ENCODE measurements around the gene TFIP11.
A peak's percentile ranks its signal among the peaks of the same experiment; 100 is the strongest.

Gene TFIP11

DNA sequence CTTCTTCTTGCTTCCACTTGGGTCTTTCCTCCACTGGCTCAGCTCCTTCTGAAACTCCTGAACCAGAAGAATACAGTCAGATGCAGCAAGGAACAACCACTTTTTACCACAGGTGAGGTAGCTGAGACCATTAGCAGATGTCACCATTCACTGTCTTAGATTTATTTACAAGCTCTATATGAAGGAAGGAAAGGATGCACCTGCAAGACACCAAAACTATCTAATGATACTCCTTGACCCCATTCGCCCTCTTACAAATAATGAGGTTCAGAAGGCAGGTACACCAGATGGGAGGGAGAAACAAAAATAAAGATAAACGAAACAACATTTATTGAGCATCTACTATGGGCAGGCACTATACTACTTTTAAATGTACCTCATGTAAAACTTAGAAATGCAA lies 10.3 kb downstream of the TFIP11 start:
- DNase-seq (ENCODE audit: low spot score in 2 of 2) (no peak), ATAC-seq (no peak)
- no peaks in the 10 kb centered on the region for H3K9me3 Mint-ChIP-seq
- H3K4me1 Mint-ChIP-seq, result peaks cover 28% of the 10 kb centered on the region
- peak overlapping the region; percentile 95 for H3K27ac Mint-ChIP-seq
- no peak overlapping the region for H3K4me3 Mint-ChIP-seq
- peaks cover 100% of the 10 kb centered on the region for H3K36me3 Mint-ChIP-seq

DNA sequence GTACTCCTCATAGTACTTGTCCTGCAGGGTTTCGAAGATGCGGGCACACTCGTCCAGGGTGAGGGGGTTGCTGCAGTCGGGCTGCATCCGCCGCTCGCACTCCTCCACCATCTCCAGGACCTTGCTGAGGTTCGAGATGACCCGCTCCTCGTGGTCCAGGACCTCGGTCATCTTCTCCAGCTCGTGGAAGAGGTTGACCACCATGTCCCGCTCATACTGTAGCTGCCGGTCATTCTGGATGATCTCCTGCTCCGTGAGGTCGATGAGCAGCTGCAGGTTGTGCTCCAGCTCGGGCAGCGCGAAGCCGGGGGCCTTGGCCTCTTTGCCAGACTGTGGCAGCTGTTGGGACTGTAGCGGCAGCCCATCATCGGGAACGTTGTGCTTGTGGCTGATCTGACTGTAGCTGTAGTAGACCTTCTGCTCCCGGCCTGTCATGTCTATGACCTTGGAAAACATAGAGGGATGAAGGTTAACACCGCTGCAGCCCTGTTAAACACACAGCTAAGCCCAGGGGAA lies 13.0 kb downstream of the TFIP11 start:
- no peak overlapping the region for H3K27ac Mint-ChIP-seq
- DNase-seq (ENCODE audit: low spot score in 2 of 2), result no peak
- peaks cover 100% of the 10 kb centered on the region for H3K36me3 Mint-ChIP-seq
- ATAC-seq, result no peak
- no peaks in the 10 kb centered on the region for H3K9me3 Mint-ChIP-seq
- no peak overlapping the region for H3K4me3 Mint-ChIP-seq
- H3K4me1 Mint-ChIP-seq, result peaks cover 22% of the 10 kb centered on the region

DNA sequence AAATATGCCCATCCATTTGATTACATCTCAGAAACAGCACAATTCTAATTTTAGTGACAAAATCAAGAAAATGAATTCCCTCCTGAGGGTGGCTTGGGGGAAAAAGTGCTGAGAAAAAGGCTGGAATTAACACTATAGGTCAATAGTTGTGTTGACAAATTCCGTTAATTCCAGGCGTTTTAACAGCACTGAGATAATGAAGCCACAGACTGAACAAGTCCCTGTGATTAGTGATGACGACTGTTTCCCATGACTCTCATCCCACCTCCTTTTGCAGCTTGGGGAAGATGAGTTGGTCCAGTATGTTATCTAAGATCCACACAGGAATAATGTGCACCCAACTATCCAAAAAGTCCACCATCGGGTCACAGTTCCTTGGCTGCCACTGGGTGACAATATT lies 15.8 kb downstream of the TFIP11 start:
- H3K4me1 Mint-ChIP-seq, result no peaks in the 10 kb centered on the region
- H3K9me3 Mint-ChIP-seq, result no peaks in the 10 kb centered on the region
- DNase-seq (ENCODE audit: low spot score in 2 of 2), result no peak
- no peak overlapping the region for H3K27ac Mint-ChIP-seq
- no peak for ATAC-seq
- H3K4me3 Mint-ChIP-seq, result no peak overlapping the region
- H3K36me3 Mint-ChIP-seq, result peaks cover 100% of the 10 kb centered on the region

DNA sequence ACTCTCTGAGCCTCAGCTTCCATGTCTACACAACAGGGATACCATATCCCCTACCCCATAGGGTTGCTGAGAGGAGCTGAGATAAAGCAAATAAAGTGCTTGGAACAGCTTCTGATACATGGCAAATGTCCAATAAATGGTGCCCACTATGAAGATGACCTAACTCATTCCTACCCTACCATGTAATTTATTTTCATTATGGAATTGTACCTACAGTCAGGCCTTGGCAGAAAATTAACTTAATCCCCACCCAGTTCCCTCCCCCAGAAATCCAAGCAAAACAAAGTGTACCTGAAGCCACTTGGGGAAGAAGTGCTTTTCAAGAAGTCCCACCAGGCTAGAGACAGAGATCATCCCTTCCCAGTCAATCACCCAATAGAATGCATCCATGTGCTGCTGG lies 17.8 kb downstream of the TFIP11 start:
- ATAC-seq (no peak), DNase-seq (ENCODE audit: low spot score in 2 of 2) (no peak)
- H3K27ac Mint-ChIP-seq, result peak overlapping the region; percentile 23
- no peak overlapping the region for H3K4me3 Mint-ChIP-seq
- H3K4me1 Mint-ChIP-seq, result no peaks in the 10 kb centered on the region
- H3K9me3 Mint-ChIP-seq, result no peaks in the 10 kb centered on the region
- H3K36me3 Mint-ChIP-seq, result peaks cover 100% of the 10 kb centered on the region

DNA sequence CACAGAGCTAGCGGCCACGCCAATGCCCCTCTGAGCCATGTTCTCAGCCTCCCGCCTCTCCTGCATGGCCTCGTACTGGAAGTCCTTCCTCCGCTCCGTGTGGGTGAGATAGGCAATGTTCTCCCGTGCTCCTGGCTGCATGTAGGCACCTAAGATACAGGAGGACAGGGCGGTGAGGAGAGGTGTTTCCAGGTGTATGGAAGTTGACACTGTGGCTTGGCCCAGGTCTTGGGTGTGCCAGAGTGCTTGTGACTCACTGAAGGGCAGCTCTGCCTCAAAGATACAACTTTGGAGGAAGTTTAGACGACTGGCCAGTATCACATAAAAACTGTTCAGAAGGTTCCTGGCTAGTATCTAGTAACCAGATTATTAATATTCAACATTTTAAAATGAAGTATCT lies 20.1 kb downstream of the TFIP11 start:
- no peaks in the 10 kb centered on the region for H3K9me3 Mint-ChIP-seq
- ATAC-seq (no peak), DNase-seq (ENCODE audit: low spot score in 2 of 2) (no peak)
- no peak overlapping the region for H3K27ac Mint-ChIP-seq
- H3K4me1 Mint-ChIP-seq, result peaks cover 6% of the 10 kb centered on the region
- peaks cover 100% of the 10 kb centered on the region for H3K36me3 Mint-ChIP-seq
- no peak overlapping the region for H3K4me3 Mint-ChIP-seq

DNA sequence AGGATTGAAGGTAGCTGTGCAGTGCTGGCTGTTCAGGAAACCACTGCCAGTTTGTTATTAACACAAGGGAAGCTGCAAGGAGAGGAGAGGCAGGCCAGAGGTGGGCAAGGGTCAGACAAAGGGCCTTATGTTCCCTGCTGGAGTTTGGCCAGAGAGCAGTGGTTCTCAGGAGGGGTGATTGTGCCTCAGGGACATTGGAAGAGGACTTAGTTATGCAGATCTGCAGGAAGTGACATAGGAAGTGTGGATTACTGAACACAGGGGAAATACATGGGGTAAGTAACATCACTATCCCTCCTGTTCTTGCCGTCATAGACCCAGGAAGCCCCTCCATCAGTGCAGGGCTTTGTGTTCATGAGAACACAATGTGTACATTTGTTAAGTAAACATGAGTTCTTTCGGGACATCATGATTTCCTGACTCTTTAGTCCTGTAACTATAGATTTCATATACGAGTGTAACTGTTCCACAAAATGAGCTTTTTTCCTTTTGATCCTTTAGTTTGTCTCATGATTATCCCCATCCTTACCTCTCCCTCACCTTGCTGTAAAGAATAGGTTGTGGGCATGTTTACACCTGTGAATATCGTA lies 22.7 kb downstream of the TFIP11 start:
- Mint-ChIP-seq H3K4me1 (peaks cover 25% of the 10 kb centered on the region), H3K27ac (peak overlapping the region; percentile 68), H3K36me3 (peaks cover 83% of the 10 kb centered on the region), H3K9me3 (no peaks in the 10 kb centered on the region), H3K4me3 (no peak overlapping the region)
- ATAC-seq (no peak), DNase-seq (ENCODE audit: low spot score in 2 of 2) (no peak)

DNA sequence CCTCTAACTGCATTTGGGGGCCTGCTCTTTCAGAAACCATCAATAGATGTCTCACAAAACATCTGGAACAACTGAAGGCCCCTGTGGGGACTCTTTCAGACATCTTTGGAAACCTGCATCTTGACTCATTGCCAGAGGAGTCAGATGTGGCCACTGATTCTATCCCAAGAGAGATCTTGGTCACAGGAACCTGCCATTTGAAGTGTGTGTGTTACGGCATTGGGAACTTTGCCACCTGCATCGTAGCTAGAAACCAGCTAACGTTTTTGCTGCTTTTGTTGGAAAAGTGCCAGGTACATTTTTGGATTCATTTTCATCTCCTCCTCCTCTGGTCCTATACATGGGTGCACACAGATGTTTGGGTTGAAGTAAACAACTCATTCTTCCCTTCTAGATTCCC lies 24.3 kb downstream of the TFIP11 start:
- DNase-seq (ENCODE audit: low spot score in 2 of 2), result no peak
- H3K27ac Mint-ChIP-seq, result peak overlapping the region; percentile 68
- H3K9me3 Mint-ChIP-seq, result no peaks in the 10 kb centered on the region
- ATAC-seq, result no peak
- H3K4me3 Mint-ChIP-seq, result no peak overlapping the region
- peaks cover 83% of the 10 kb centered on the region for H3K36me3 Mint-ChIP-seq
- H3K4me1 Mint-ChIP-seq, result peaks cover 33% of the 10 kb centered on the region

DNA sequence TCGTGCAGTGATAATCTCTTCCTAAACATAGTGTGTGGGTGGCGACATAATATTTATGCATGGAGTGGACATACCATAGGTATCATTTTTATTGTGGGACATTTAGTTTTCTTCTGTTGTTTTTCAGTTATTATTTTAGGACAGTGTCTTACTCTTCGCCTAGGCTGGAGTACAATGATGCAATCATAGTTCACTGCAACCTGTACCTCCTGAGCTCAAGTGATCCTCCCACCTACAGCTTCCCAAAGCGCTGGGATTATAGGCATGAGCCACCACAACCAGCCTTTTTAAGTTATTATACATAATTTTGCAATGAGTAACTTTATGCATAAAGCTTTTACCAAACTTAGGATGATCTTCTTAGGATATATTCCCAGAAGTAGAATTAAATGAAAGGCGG lies 25.9 kb downstream of the TFIP11 start:
- ATAC-seq (no peak), DNase-seq (ENCODE audit: low spot score in 2 of 2) (no peak)
- H3K4me1 Mint-ChIP-seq, result peaks cover 49% of the 10 kb centered on the region
- H3K27ac Mint-ChIP-seq, result no peak overlapping the region
- H3K9me3 Mint-ChIP-seq, result no peaks in the 10 kb centered on the region
- peaks cover 69% of the 10 kb centered on the region for H3K36me3 Mint-ChIP-seq
- no peak overlapping the region for H3K4me3 Mint-ChIP-seq

DNA sequence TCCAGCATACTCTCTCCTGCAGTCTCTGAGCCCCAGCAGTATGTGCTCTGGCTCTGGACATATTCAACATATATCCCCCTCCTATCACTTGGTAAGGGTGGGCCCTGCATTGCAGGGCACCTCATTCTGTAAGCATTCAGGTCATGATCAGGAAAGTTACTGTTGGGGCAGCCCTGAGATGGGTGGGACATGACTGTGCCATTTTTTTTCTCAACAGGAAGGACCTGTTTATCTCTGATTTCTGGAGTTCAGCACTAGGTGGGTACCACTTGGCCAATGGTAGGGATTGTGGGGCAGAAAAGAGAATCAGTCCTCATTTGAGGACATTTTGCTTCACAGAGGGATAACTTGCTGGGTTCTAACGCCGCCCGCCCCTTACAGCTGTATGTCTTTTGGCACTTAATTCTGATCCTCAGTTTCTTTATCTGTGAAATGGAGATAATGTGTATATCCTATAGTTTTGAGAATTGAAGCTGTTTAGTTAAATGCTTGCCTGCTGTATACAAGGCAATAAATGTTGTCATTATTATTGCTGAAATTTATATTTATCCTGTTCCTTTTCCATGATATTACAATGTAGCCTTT lies 26.4 kb downstream of the TFIP11 start:
- Mint-ChIP-seq H3K27ac (peak overlapping the region; percentile 98), H3K4me1 (peaks cover 54% of the 10 kb centered on the region), H3K4me3 (peak overlapping the region; percentile 96), H3K9me3 (no peaks in the 10 kb centered on the region), H3K36me3 (peaks cover 64% of the 10 kb centered on the region)
- ATAC-seq, result no peak
- DNase-seq (ENCODE audit: low spot score in 2 of 2), result no peak

DNA sequence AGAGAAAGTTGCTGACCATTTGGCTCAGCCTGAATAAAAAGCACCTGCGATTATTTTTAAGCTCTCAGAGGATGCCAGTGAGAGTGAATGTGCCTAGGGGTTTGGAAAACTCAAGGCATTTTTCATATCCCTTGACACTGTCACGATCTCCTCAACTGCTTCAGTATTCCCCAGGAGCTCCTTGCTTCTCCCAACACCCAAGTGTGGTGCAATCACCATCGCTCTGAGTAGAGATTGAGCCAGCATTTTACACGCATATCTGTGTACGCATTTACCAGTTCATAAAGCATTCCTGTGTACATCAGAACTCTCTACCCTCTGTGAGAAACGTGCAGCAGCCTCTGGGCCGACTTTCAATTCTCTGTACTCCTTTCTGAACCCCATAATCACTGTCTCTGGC lies 27.3 kb downstream of the TFIP11 start:
- Mint-ChIP-seq H3K36me3 (peaks cover 62% of the 10 kb centered on the region), H3K27ac (peak overlapping the region; percentile 98)
- no peak for ATAC-seq

DNA sequence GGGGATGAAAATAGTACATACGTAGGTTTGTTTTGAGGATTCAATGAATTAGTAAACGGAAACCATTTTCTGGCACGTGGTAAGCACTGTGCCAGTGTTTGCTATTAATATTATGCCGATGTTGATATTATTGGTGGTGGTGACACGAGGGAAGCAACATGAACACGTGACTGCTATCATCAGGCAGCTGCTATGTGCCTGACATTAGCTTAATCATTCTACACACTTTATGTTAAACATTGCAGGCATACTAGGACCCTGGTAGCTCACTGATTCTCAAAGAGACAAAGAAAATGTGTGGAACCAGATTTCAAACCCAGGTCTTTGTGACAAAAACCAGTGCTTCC lies 27.9 kb downstream of the TFIP11 start:
- H3K4me3 Mint-ChIP-seq, result peak overlapping the region; percentile 96

More for the DNA sequence above, 27.3 kb downstream of the TFIP11 start:
- Mint-ChIP-seq H3K9me3 (no peaks in the 10 kb centered on the region), H3K4me1 (peaks cover 61% of the 10 kb centered on the region), H3K4me3 (peak overlapping the region; percentile 96)
- DNase-seq (ENCODE audit: low spot score in 2 of 2), result no peak

DNA sequence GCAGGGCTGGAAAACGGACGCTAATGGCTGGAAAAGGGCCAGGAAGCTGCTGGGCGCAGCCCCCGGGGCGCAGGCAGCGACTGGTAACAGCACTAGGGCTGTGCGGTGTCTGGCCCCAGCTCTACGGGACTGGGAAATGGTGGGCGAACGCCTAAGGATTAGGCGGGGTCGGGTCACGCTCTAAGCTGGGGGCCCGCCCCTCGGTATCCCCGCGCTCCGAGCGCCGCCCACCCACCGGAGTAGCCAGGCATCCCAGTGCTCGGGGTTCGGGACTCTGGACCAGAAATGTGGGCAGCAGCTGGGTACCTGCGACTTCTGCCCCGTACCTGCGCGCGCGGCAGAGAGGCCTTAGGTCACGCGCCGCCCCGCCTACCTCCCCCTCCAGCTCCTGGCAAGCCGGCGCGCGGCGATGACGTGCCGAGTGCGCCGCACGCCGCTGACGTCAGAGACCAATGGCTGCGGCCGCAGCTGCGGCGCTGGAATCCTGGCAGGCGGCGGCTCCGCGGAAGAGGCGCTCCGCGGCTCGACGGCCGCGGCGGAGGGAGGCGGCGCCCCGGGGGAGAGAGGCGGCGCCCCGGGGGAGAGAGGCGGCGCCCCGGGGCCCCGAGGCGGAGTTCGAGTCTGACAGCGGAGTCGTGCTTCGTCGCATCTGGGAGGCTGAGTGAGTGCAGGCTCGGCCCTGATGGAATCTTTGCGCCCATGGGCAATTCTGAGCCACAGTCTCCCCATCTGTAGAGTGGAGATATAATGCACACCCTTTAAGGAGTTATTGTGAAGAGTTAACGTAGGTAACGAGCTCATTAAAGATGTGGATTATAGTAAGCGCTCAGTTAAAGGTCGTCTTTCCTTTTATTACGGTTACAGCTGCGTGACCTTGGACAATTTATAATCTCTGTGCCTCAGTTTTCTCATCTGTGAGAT lies 28.6 kb downstream of the TFIP11 start, which contains the start of the genes HPS4 and SRRD:
Gene HPS4 (minus strand): TSS at position 345 of the 921 bp plus-strand sequence. CDS start 2,021 bp downstream, outside the sequence.
Gene SRRD (plus strand): TSS at position 439 of the 921 bp plus-strand sequence. CDS start 14 bp downstream, at position 453.
- peaks cover 68% of the 10 kb centered on the region for H3K4me1 Mint-ChIP-seq
- peak; percentile 89 for ATAC-seq
- H3K4me3 Mint-ChIP-seq, result peak within 1 kb of the TSS; percentile 96
- H3K36me3 Mint-ChIP-seq, result peaks cover 57% of the 10 kb centered on the region
- peak within 1 kb of the TSS; percentile 98 for H3K27ac Mint-ChIP-seq
- peak; percentile 95 to 97 for DNase-seq (ENCODE audit: low spot score in 2 of 2)
- no peaks in the 10 kb centered on the region for H3K9me3 Mint-ChIP-seq

More for the DNA sequence above, 27.9 kb downstream of the TFIP11 start:
- Mint-ChIP-seq H3K9me3 (no peaks in the 10 kb centered on the region), H3K4me1 (peaks cover 67% of the 10 kb centered on the region), H3K27ac (peak overlapping the region; percentile 98), H3K36me3 (peaks cover 57% of the 10 kb centered on the region)
- ATAC-seq, result peak; percentile 46
- DNase-seq (ENCODE audit: low spot score in 2 of 2), result no peak

DNA sequence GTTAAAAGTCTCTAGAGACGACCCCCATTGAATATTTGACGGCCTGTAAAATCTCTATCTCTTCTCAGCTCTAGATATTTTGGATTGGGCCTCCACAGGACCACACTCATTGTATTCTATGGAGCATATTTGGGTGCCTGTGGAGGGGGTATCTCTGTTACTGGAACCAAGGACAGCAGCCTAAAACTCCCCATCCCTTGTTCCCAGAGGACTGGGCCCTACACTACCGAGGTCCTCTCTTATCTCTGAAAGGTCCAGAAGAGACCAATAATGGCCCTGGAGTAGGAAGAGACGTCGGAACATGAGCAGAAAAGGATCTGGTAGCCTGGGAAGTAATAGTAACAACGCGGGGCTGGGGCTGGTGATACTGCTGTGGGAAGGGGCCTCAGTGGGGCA lies 29.2 kb downstream of the TFIP11 start:
- Mint-ChIP-seq H3K4me1 (peaks cover 70% of the 10 kb centered on the region), H3K36me3 (peaks cover 57% of the 10 kb centered on the region), H3K4me3 (peak overlapping the region; percentile 96), H3K9me3 (no peaks in the 10 kb centered on the region), H3K27ac (peak overlapping the region; percentile 98)
- DNase-seq (ENCODE audit: low spot score in 2 of 2), result no peak
- no peak for ATAC-seq

DNA sequence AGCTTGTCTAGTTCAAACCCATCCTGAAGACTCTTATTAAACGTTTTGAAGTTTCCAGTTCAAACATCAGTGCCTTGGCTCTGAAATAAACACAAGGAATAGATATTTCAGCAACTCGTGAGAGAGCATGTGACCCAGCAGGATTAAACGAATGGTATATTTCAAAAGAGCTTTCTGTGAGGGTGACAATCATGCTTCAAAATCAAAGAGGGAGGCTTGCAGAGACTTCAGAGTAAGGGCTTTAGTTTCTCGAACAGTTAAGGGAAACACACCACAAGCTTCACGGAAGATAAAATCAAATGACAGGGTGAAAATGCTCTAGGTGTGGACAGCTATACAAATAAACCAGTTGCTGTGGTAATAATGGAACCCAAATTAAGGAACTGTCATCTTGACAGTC lies 30.1 kb downstream of the TFIP11 start:
- H3K27ac Mint-ChIP-seq, result peak overlapping the region; percentile 98
- DNase-seq (ENCODE audit: low spot score in 2 of 2) (no peak), ATAC-seq (no peak)
- no peaks in the 10 kb centered on the region for H3K9me3 Mint-ChIP-seq
- peaks cover 79% of the 10 kb centered on the region for H3K4me1 Mint-ChIP-seq
- H3K36me3 Mint-ChIP-seq, result peaks cover 54% of the 10 kb centered on the region
- peak overlapping the region; percentile 96 for H3K4me3 Mint-ChIP-seq

DNA sequence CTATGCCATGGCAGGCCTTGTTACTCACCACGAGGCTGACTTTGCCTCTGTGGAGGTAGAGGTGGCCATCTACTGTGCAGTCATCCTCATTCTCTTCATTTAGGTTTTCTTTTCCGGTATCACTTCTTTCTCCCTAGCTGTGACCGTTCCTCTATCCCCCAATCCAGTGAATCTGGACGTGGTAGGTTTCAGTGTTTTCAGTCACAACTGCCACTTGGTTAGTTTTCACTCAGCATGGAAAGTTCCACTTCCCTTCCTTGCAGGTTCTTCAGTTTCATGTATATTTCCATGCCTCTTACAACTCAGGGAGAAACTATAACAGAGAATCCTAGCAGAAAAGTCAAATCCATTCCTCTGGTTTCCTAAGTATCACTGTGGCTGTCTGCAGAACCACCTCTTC lies 30.6 kb downstream of the TFIP11 start:
- DNase-seq (ENCODE audit: low spot score in 2 of 2) (no peak), ATAC-seq (no peak)
- H3K9me3 Mint-ChIP-seq, result no peaks in the 10 kb centered on the region
- H3K27ac Mint-ChIP-seq, result peak overlapping the region; percentile 98
- peak overlapping the region; percentile 96 for H3K4me3 Mint-ChIP-seq
- H3K4me1 Mint-ChIP-seq, result peaks cover 84% of the 10 kb centered on the region
- H3K36me3 Mint-ChIP-seq, result peaks cover 54% of the 10 kb centered on the region
